Liver (tissue), 9 donors: ENCODE data around the gene CSTF3. TPM values are rescaled to one million over a fixed set of nuclear protein-coding genes. Genes with fewer than 3 reads are reported as not detected.

Source experiments
- DNase-seq: peaks from one replicate; pipeline ENCODE4 v3.0.0-alpha.2; 2017; ENCODE audit warnings: low spot score
- H3K27ac ChIP-seq, 2 donors: one replicate each; pipeline ENCODE4 v1.7.0; 2013; ENCODE audit warnings: inconsistent platforms in 2 of 2, low read length in 2 of 2, control low read depth in 1 of 2, low read depth in 1 of 2, mild to moderate bottlenecking in 1 of 2
- H3K27me3 ChIP-seq, 4 donors: one replicate each; pipeline versions ENCODE4 v1.6.1 to v1.7.0; 2013; ENCODE audit warnings: low read length in 3 of 4, inconsistent platforms in 1 of 4, mild to moderate bottlenecking in 1 of 4, moderate library complexity in 1 of 4; ENCODE audit not compliant: control insufficient read depth in 4 of 4, insufficient read depth in 4 of 4
- H3K36me3 ChIP-seq, 4 donors: one replicate each; pipeline versions ENCODE4 v1.6.1 to v1.7.0; 2013; ENCODE audit warnings: low read length in 3 of 4, mild to moderate bottlenecking in 3 of 4, low read depth in 1 of 4, moderate library complexity in 1 of 4; ENCODE audit not compliant: control insufficient read depth in 4 of 4, insufficient read depth in 3 of 4
- H3K4me1 ChIP-seq, 4 donors: one replicate each; pipeline versions ENCODE4 v1.6.1 to v1.7.0; 2013; ENCODE audit warnings: low read length in 3 of 4, mild to moderate bottlenecking in 3 of 4, moderate library complexity in 1 of 4; ENCODE audit not compliant: control insufficient read depth in 4 of 4, insufficient read depth in 4 of 4
- H3K4me3 ChIP-seq, 3 donors: one replicate each; pipeline versions ENCODE4 v1.6.1 to v1.7.0; 2013; ENCODE audit warnings: low read length in 3 of 3, control low read depth in 1 of 3, low read depth in 1 of 3, mild to moderate bottlenecking in 1 of 3
- H3K9ac ChIP-seq, 2 donors: one replicate each; pipeline ENCODE4 v1.7.0; 2013; ENCODE audit warnings: low read length in 2 of 2, mild to moderate bottlenecking in 2 of 2, moderate library complexity in 2 of 2, control low read depth in 1 of 2, low read depth in 1 of 2
- H3K9me3 ChIP-seq, 4 donors: one replicate each; pipeline versions ENCODE4 v1.6.1 to v1.7.0; 2013; ENCODE audit warnings: low read length in 3 of 4; ENCODE audit not compliant: control insufficient read depth in 4 of 4
- EGR1 ChIP-seq, 2 donors: IDR thresholded peaks; 2 replicates each; pipeline ENCODE4 v1.6.1; 2016 to 2018; ENCODE audit warnings: antibody characterized with exemption in 2 of 2, low read depth in 2 of 2
- FOXA1 ChIP-seq: IDR thresholded peaks from 2 replicates; pipeline ENCODE4 v1.6.1; 2016; ENCODE audit warnings: antibody characterized with exemption
- FOXA2 ChIP-seq: IDR thresholded peaks from 2 replicates; pipeline ENCODE4 v1.6.1; 2016; ENCODE audit warnings: antibody characterized with exemption
- HNF4A ChIP-seq, 2 donors: conservative IDR thresholded peaks; 2 replicates each; pipeline ENCODE4 v1.6.1; 2016; ENCODE audit warnings: antibody characterized with exemption in 2 of 2, mild to moderate bottlenecking in 2 of 2
- HNF4G ChIP-seq: IDR thresholded peaks from 2 replicates; pipeline ENCODE4 v1.6.1; 2016; ENCODE audit warnings: antibody characterized with exemption
- JUND ChIP-seq, 2 donors: IDR thresholded peaks; 2 replicates each; pipeline ENCODE4 v1.6.1; 2016; ENCODE audit warnings: antibody characterized with exemption in 2 of 2
- RAD21 ChIP-seq, 2 donors: IDR thresholded peaks; 2 replicates each; pipeline ENCODE4 v1.6.1; 2016; ENCODE audit warnings: antibody characterized with exemption in 2 of 2, mild to moderate bottlenecking in 2 of 2
- REST ChIP-seq: IDR thresholded peaks from 2 replicates; pipeline ENCODE4 v1.6.1; 2016; ENCODE audit warnings: antibody characterized with exemption, mild to moderate bottlenecking
- RXRA ChIP-seq, 2 donors: IDR thresholded peaks; 2 replicates each; pipeline ENCODE4 v1.6.1; 2017 to 2018; ENCODE audit warnings: antibody characterized with exemption in 2 of 2, mild to moderate bottlenecking in 1 of 2
- SP1 ChIP-seq: IDR thresholded peaks from 2 replicates; pipeline ENCODE4 v1.6.1; 2018; ENCODE audit warnings: antibody characterized with exemption, mild to moderate bottlenecking
- TAF1 ChIP-seq: conservative IDR thresholded peaks from 2 replicates; pipeline ENCODE4 v1.6.1; 2016; ENCODE audit warnings: antibody characterized with exemption, mild to moderate bottlenecking
- YY1 ChIP-seq: IDR thresholded peaks from 2 replicates; pipeline ENCODE4 v1.6.1; 2016; ENCODE audit warnings: antibody characterized with exemption, mild to moderate bottlenecking
- WGBS: extraction: QIAGEN DNeasy Blood & Tissue Kit; methylation state at CpG from one replicate; pipeline ENCODE4 v1.1.7; 2013; 5-methylcytosine and 5-hydroxymethylcytosine counted together
- polyA plus RNA-seq, 2 donors: library from polyadenylated mRNA; stranded (reverse) in 1 of 2; unstranded in 1 of 2; fragments of 200-250 nt in 1 of 2; fragments of >200 nt in 1 of 2; fragmentation: Nextera tagmentation in 1 of 2; extraction: Ambion mirVana in 1 of 2; gene quantifications; one replicate each; pipeline versions ENCODE4 v1.2.1 to v1.2.3, GENCODE V29; 2013 to 2015
- total RNA-seq, 2 donors: library from RNA; depleted of rRNA; stranded (reverse); fragments of >200 nt; gene quantifications; one replicate each; pipeline ENCODE4 v1.2.3, GENCODE V29; 2014
- TF ChIP-seq, protein P1 (sequence below): IDR thresholded peaks from 2 replicates; pipeline ENCODE4 v1.6.1; 2016; ENCODE audit warnings: antibody characterized with exemption
- TF ChIP-seq, protein P2 (sequence below): fragments of 150-350 bp; IDR thresholded peaks from 2 replicates; pipeline ENCODE4 v1.5.1; 2017; ENCODE audit warnings: improper control_type of control experiment, low read depth, low read length; ENCODE audit not compliant: missing input control
- TF ChIP-seq, protein P3 (sequence below): IDR thresholded peaks from 2 replicates; pipeline ENCODE4 v1.6.1; 2016; ENCODE audit warnings: antibody characterized with exemption
- TF ChIP-seq, protein P4 (sequence below): IDR thresholded peaks from 2 replicates; pipeline ENCODE4 v1.6.1; 2016; ENCODE audit warnings: antibody characterized with exemption
- donor health status: healthy.
- donor health status: healthy.
- donor health status: healthy.
- donor health status: healthy.
- donor health status: healthy.

CSTF3 gene
- total and polyA plus RNA-seq, 4 donors: 7.9 to 20.8 (median 12.3) TPM

GRCh38 chr11:33068611-33069340, 92.5 kb downstream of the CSTF3 start (continued):
- TF ChIP-seq TAF1: no peak

DNA sequence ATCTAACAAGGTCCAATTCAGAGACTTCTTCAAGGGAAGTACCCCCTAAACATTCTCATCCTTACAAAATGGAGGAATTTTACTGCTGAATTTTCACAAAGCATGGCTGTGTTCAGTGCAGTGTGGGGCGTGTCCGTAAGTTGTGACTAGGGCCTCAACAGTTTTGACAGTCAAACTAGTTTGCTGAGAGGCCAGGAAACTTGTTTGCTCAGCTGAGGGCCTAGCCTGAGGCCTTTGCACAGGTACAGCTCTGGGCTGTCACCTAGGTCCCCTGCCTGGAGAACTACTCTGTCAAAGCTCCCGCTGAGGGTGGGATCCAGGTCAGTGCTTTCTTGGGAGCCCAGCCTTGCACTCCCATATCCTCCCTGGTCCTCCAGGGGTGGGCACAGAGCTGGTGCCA, 94.0 kb downstream of the CSTF3 start:
- Histone ChIP-seq H3K9me3 (no peaks in the 10 kb centered on the region), H3K9ac (no peak overlapping the region), H3K4me3 (no peak overlapping the region), H3K27ac (no peak overlapping the region), H3K36me3 (peaks cover 3 to 17% (median 15%) of the 10 kb centered on the region in 4 donors), H3K27me3 (no peaks in the 10 kb centered on the region), H3K4me1 (peaks cover 0 to 12% (median 6%) of the 10 kb centered on the region in 4 donors)
- no peak for TF ChIP-seq EGR1 (IDR thresholded peaks at IDR 0.05; ENCODE audit: low read depth in 2 of 2)
- no peak for TF ChIP-seq HNF4G
- no peak for TF ChIP-seq FOXA2
- no peak for TF ChIP-seq FOXA1
- TF ChIP-seq, protein P1, sequence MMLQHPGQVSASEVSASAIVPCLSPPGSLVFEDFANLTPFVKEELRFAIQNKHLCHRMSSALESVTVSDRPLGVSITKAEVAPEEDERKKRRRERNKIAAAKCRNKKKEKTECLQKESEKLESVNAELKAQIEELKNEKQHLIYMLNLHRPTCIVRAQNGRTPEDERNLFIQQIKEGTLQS: no peak
- TF ChIP-seq JUND (IDR thresholded peaks at IDR 0.05): no peak
- TF ChIP-seq SP1: no peak
- DNase-seq: no peak
- WGBS: 96% methylated on average over 3 of the region's 3 CpGs

GRCh38 chr11:33065445-33066178, 95.7 kb downstream of the CSTF3 start:
- TF ChIP-seq JUND (IDR thresholded peaks at IDR 0.05) (no peak), RXRA (IDR thresholded peaks at IDR 0.05) (peak in 1 of 2 donors; percentile 18), HNF4A (conservative IDR thresholded peaks at IDR 0.05) (peak in 1 of 2 donors; percentile 17), YY1 (no peak), RAD21 (IDR thresholded peaks at IDR 0.05) (peak; percentile 97 to 98)
- TF ChIP-seq, protein P2, sequence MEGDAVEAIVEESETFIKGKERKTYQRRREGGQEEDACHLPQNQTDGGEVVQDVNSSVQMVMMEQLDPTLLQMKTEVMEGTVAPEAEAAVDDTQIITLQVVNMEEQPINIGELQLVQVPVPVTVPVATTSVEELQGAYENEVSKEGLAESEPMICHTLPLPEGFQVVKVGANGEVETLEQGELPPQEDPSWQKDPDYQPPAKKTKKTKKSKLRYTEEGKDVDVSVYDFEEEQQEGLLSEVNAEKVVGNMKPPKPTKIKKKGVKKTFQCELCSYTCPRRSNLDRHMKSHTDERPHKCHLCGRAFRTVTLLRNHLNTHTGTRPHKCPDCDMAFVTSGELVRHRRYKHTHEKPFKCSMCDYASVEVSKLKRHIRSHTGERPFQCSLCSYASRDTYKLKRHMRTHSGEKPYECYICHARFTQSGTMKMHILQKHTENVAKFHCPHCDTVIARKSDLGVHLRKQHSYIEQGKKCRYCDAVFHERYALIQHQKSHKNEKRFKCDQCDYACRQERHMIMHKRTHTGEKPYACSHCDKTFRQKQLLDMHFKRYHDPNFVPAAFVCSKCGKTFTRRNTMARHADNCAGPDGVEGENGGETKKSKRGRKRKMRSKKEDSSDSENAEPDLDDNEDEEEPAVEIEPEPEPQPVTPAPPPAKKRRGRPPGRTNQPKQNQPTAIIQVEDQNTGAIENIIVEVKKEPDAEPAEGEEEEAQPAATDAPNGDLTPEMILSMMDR: peak; percentile 95
- no peak overlapping the region for H3K4me3 ChIP-seq
- no peaks in the 10 kb centered on the region for H3K9me3 ChIP-seq
- DNase-seq: peak; percentile 74
- WGBS: 58% methylated on average over 22 of the region's 22 CpGs
- H3K27ac ChIP-seq: no peak overlapping the region
- H3K4me1 ChIP-seq: peaks cover 7 to 20% (median 14%) of the 10 kb centered on the region in 4 donors
- no peak overlapping the region for H3K9ac ChIP-seq
- peaks cover 3 to 14% (median 6%) of the 10 kb centered on the region in 4 donors for H3K36me3 ChIP-seq
- H3K27me3 ChIP-seq: no peaks in the 10 kb centered on the region

DNA sequence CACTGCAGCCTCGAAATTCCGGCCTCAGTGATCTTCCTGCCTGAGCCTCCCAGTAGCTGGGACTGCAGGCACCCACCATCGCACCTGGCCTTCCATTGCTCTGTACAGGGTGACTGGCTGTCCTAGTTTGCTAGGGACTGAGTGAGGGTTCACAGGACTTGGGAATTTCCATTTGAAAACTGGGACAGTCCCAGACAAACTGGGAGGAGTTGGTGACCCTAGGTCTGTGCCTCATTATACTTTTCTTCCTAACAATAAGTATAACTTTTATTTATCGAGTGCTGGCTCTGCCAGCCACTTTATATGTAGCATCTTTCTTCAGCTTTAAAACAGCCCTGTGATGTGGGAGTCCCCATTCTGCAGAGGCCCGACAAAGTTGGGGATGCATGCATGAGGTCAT, 96.4 kb downstream of the CSTF3 start:
- no peak overlapping the region for H3K4me3 ChIP-seq
- H3K4me1 ChIP-seq: peaks cover 7 to 26% (median 15%) of the 10 kb centered on the region in 4 donors
- H3K9ac ChIP-seq: no peak overlapping the region
- H3K27ac ChIP-seq: no peak overlapping the region
- WGBS: 93% methylated on average over 5 of the region's 5 CpGs
- TF ChIP-seq HNF4G (no peak), REST (no peak), RXRA (IDR thresholded peaks at IDR 0.05) (no peak), HNF4A (conservative IDR thresholded peaks at IDR 0.05) (no peak), YY1 (no peak), JUND (IDR thresholded peaks at IDR 0.05) (no peak)
- TF ChIP-seq, protein P1: no peak
- TF ChIP-seq, protein P3, sequence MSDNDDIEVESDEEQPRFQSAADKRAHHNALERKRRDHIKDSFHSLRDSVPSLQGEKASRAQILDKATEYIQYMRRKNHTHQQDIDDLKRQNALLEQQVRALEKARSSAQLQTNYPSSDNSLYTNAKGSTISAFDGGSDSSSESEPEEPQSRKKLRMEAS: no peak
- TF ChIP-seq, protein P4, sequence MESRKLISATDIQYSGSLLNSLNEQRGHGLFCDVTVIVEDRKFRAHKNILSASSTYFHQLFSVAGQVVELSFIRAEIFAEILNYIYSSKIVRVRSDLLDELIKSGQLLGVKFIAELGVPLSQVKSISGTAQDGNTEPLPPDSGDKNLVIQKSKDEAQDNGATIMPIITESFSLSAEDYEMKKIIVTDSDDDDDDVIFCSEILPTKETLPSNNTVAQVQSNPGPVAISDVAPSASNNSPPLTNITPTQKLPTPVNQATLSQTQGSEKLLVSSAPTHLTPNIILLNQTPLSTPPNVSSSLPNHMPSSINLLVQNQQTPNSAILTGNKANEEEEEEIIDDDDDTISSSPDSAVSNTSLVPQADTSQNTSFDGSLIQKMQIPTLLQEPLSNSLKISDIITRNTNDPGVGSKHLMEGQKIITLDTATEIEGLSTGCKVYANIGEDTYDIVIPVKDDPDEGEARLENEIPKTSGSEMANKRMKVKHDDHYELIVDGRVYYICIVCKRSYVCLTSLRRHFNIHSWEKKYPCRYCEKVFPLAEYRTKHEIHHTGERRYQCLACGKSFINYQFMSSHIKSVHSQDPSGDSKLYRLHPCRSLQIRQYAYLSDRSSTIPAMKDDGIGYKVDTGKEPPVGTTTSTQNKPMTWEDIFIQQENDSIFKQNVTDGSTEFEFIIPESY: no peak
- DNase-seq: no peak
- H3K9me3 ChIP-seq: no peaks in the 10 kb centered on the region
- H3K27me3 ChIP-seq: no peaks in the 10 kb centered on the region
- H3K36me3 ChIP-seq: peaks cover 3 to 13% (median 6%) of the 10 kb centered on the region in 4 donors
